HuH-7.5 (cell line): ENCODE measurements around the gene GARRE1.
"Not testable (repeated sequence)": the region's sequence is repeated elsewhere in the genome, so short reads cannot be mapped to it uniquely, and the experiment has no call there.

Experiments used
- DNase-seq: peaks from one replicate; pipeline ENCODE4 v3.0.0; 2011; ENCODE audit warnings: low spot score

Gene GARRE1

DNA sequence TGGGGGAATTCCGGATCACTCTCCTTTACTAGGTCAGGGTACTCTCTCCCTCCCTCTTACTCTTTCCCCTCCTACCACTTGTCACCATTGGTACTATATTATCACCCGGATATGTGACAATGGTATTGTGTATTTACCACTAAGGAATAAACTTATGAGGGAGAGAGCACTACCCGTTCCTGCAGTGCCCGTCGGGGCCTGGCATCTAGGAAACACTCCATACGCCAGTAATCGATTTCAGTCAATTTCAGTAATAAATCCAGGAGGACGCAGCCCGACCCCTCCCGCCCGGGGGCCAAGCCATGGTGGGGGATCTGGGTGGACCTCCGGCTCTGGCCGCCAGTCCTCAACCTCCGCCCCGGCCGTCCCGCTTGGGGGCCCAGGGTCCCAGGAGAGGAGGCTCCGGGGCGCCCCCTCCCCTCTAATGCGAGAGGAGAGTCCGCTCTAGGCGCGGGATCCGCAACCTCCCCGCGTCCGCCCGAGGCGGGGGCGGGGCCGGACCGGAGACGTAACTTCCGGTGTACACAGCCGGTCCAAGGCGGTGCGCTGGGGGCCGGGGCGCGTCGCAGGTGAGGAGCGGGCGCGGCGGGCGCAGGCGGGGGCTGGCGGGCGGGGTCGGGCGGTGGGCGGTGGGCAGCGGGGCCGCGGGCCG lies at the start of gene GARRE1:
TSS of gene GARRE1 (plus strand) at position 509 of the 652 bp plus-strand sequence. CDS start 45,920 bp downstream, outside the sequence.
- peak; percentile 92 for DNase-seq

DNA sequence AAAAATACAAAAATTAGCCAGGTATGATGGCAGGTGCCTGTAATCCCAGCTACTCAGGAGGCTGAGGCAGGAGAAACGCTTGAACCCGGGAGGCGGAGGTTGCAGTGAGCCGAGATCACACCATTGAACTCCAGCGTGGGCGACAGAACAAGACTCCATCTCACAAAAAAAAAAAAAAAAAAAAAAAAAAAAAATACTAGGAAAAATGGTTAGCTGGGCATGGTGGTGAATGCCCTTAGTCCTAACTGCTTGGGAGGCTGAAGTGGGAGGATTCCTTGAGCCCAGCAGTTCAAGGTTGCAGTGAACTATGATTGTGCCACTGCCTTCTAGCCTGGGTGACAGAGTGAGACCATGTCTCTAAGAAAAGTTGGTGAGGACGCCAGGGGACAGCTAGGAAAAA lies 49.0 kb upstream of the GARRE1 start:
- not testable (repeated sequence) for DNase-seq

DNA sequence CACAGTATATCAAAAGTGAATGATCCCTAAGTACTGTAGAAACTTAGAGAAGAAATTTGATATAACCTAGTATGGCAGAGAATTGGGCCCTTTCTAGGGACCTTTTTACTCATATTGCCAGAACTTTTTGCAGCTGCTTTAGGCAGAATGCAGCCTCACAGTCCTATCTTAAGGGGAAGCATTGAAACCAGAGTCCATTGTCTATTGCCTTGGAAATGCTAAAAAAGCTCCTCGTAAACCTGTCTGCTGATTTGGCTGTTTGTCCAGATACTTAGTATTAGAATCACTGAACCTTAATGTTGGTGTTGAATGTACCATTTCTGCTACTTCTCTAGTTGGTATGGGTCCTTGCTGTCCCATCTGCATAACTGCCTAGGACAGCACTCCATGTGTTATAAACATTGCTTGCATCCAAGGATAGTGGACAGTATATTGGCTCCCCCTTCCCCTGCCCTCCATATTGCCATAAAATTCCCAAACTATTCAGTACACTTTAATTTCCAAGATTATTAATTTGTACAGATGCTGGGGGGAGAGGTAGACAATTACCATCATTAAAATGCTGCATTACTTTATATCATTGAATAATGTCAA lies 46.0 kb upstream of the GARRE1 start:
- no peak for DNase-seq

- no peak for DNase-seq
Measured at GRCh38 chr19:34209726-34210125, 44.6 kb upstream of the GARRE1 start.

DNA sequence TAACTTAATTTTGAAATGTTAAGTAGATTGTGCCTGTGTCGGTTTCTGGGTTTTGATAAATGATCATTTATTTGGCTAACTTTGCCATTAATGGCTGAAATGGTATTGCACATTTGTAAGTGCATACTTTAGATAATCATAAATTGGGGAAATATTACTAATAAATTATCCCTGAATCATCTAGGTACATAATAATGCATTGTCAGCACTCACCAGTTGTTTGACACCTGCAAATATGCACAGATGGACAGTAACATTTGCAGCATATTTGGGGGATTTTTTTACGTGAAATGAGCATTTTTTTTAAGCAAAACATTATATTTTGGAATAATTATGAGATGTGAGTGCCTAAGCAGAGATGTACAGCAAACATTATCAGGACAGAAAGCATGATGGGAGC lies 41.1 kb upstream of the GARRE1 start:
- no peak for DNase-seq

DNA sequence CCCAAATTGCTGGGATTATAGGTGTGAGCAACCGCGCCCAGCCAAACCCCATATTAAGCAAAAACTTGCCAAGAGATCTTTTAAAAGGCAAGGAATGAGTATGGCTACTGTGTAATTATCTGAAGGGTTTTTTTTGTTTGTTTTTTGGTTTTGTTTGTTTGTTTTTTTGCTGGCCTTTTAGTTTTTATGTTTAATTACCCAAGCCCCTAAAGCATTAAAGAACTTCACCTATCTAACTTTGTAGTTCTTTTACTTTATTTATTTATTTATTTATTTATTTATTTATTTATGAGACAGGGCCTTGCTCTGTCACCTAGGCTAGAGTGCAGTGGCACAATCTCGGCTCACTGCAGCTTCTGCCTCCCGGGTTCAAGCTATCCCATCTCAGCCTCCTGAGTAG lies 40.3 kb upstream of the GARRE1 start:
- DNase-seq, result no peak

DNA sequence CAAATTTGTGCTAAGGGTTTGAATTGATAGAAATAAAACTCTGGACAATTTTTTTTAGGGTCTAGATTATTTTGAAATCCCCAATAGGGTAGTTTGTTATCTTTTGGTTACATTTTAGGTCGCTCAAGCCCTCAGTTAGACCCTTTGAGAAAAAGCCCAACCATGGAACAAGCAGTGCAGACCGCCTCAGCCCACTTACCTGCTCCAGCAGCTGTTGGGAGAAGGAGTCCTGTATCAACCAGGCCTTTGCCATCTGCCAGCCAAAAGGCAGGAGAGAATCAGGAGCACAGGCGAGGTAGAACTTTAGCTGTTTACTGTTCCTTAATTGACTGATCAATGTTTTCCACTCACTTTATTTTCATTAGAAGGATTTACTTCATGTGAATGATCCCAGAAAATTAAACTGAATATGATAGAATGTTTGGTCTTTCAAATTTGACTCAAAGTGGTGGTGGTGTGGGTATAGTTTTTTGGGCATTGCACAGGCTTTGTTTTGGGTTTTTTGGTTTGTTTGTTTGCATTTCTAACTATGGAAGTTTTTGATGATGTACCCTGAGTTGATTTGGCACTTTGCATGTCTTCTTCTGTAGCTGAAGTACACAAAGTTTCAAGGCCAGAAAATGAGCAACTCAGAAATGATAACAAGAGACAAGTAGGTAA lies 39.2 kb upstream of the GARRE1 start:
- no peak for DNase-seq

DNA sequence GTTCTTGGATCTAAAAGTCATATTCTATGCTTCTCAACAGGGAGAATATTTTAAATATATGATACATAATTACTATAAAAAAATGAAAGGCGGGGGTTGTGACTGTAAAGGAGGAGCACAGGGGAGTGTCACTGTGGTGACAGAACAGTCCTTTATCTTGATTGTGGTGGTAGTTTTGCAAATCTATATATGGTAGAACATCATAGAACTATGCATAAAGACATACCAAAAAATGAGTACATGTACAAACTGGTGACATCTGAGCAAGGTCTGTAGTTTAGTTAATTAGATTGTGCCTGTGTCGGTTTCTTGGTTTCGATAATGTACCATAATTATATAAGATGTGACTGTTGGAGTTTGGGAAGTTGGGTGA lies 38.7 kb upstream of the GARRE1 start:
- no peak for DNase-seq

- not testable (repeated sequence) for DNase-seq
Measured at GRCh38 chr19:34216745-34217219, 37.6 kb upstream of the GARRE1 start.

- DNase-seq, result no peak
Measured at GRCh38 chr19:34217952-34218817, 36.2 kb upstream of the GARRE1 start.

DNA sequence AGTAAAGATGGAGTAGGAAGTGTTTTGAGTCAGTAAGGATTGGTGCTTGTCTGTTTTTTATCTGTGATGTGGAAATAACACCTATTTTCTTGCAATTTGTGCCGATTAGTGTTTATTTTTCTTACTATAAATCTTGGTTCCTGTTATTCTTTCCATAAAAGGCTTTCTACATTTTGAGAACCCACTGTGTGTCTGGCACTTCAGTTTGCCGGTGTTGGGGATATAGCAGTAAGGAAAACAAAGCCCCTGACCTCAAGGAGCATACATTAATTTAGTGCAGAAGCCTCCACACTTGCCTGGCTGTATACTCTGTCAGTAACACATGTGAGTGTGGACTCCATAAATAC lies 35.6 kb upstream of the GARRE1 start:
- DNase-seq, result no peak

GRCh38 chr19:34220472-34221063 lies 33.8 kb upstream of the GARRE1 start:
- peak; percentile 42 for DNase-seq

- no peak for DNase-seq
Measured at GRCh38 chr19:34222386-34222785, 32.0 kb upstream of the GARRE1 start.

- no peak for DNase-seq
Measured at GRCh38 chr19:34224996-34225658, 29.2 kb upstream of the GARRE1 start.

GRCh38 chr19:34225659-34226015 lies 28.7 kb upstream of the GARRE1 start:
- DNase-seq, result no peak

GRCh38 chr19:34226036-34226435 lies 28.3 kb upstream of the GARRE1 start:
- DNase-seq, result no peak

DNA sequence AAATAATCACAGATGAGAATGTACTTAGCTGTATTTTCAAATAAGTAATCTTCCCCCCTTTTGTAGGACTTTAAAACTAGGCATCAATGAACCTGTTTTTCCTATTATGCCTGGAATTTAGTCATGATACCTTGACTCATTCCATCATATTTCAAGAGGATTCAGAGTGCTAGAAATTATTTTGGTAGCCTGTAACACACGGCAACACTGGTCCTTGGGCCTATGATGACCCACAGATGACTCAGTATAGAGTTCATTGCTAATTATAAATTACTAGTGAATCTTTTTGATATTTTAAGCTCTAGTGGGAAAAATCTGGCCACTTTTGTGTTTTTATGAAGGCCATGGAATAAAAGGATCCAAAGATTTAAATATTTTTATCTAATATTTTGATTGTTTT lies 26.0 kb upstream of the GARRE1 start:
- DNase-seq, result no peak

- DNase-seq, result no peak
Measured at GRCh38 chr19:34228762-34229161, 25.6 kb upstream of the GARRE1 start.

DNA sequence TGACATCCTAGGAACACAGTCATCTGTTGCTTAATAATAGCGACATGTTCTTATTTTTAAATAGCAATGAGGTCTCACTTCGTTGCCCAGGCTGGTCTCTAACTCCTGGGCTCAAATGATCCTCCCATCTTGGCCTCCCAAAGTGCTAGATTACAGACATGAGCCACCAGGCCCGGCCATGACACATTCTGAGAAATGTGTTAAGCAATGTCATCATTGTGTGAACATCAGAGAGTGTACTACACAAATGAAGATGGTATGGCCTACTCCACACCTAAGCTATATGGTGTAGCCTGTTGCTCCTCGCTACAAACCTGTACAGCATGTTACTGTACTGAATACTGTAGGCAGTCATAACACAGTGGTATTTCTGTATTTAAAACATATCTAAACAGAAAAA lies 24.6 kb upstream of the GARRE1 start:
- no peak for DNase-seq

- DNase-seq, result no peak
Measured at GRCh38 chr19:34230820-34231219, 23.5 kb upstream of the GARRE1 start.

- DNase-seq, result no peak
Measured at GRCh38 chr19:34231439-34231838, 22.9 kb upstream of the GARRE1 start.
